GM12878 (cell line): ENCODE data around the gene LTBP2. TPM values are rescaled to one million over a fixed set of nuclear protein-coding genes. Genes with fewer than 3 reads are reported as not detected.

Experiments used
- ATAC-seq: fragments of 200-7000 bp; cut with Tn5 transposase; 3 replicates; pipeline ENCODE4 v1.9.1; 2020; ENCODE audit warnings: mild to moderate bottlenecking, moderate library complexity
- BruUV-seq: library from RNA; stranded (reverse); fragments of 400-500 nt; replicated peaks from 2 replicates; lab custom pipeline; 2021; lab: Mats Ljungman, UMichigan
- CTCF ChIA-PET: fragments of 300-600 bp; sonication (Branson Sonifier 250); formaldehyde crosslinking; extraction: SDS; loops from one replicate; lab custom pipeline; 2021; ENCODE audit warnings: inconsistent platforms; lab: Yijun Ruan, JAX
- POLR2A ChIA-PET: fragments of 350-600 bp; formaldehyde crosslinking; extraction: SDS; loops from one replicate; lab custom pipeline; 2021; ENCODE audit warnings: inconsistent platforms; lab: Charles Lee
- RAD21 ChIA-PET: fragments of 300-600 bp; sonication (Branson Sonifier 250); formaldehyde crosslinking; loops from one replicate; lab custom pipeline; 2023; ENCODE audit warnings: antibody characterized with exemption; ENCODE audit not compliant: unreplicated experiment; lab: Charles Lee
- SMC1A ChIA-PET: fragments of 300-600 bp; sonication (Branson Sonifier 250); formaldehyde crosslinking; loops from one replicate; lab custom pipeline; 2023; ENCODE audit not compliant: unreplicated experiment, uncharacterized antibody; lab: Charles Lee
- DNase-seq: peaks from one replicate; pipeline ENCODE4 v3.0.0-alpha.2; 2011; ENCODE audit warnings: low read depth, low spot score
- FAIRE-seq: peaks from 3 replicates; lab custom pipeline; 2011; peaks lifted over from hg19 to GRCh38; lab: Jason Lieb, UNC
- H2AFZ ChIP-seq: 2 replicates; pipeline ENCODE4 v1.6.0; 2011; ENCODE audit warnings: low read depth, low read length, control low read depth; ENCODE audit not compliant: control insufficient read depth
- H3K27ac ChIP-seq: 2 replicates; pipeline ENCODE4 v1.5.1; 2011; ENCODE audit warnings: control low read depth; ENCODE audit not compliant: control insufficient read depth, insufficient read depth
- H3K27me3 ChIP-seq, 2 experiments: replicated peaks in 1 of 2; 2 replicates each; pipeline versions ENCODE4 v1.6.0 to v1.6.1; 2011; ENCODE audit warnings: low read length in 1 of 2; ENCODE audit not compliant: control insufficient read depth in 2 of 2, insufficient read depth in 2 of 2
- H3K36me3 ChIP-seq, 2 experiments: 2 replicates each; pipeline ENCODE4 v1.5.1; 2011; ENCODE audit warnings: low read length in 1 of 2; ENCODE audit not compliant: control insufficient read depth in 2 of 2, insufficient read depth in 2 of 2
- H3K4me1 ChIP-seq: 2 replicates; pipeline ENCODE4 v1.6.1; 2011; ENCODE audit warnings: mild to moderate bottlenecking, low read length, moderate library complexity, mixed read lengths; ENCODE audit not compliant: control insufficient read depth, insufficient read depth
- H3K4me2 ChIP-seq: 2 replicates; pipeline ENCODE4 v1.6.0; 2011; ENCODE audit warnings: control low read depth; ENCODE audit not compliant: control insufficient read depth, insufficient read depth
- H3K4me3 ChIP-seq: fragments of 200-600 bp; sonication (generic); 2 replicates; pipeline ENCODE4 v1.5.1; 2016
- H3K79me2 ChIP-seq: 2 replicates; pipeline ENCODE4 v1.6.0; 2011; ENCODE audit warnings: low read length; ENCODE audit not compliant: control insufficient read depth, insufficient read depth
- H3K9ac ChIP-seq: 2 replicates; pipeline ENCODE4 v1.8.0; 2011; ENCODE audit warnings: low read length, control low read depth, mixed read lengths; ENCODE audit not compliant: control insufficient read depth, insufficient read depth
- H3K9me3 ChIP-seq: replicated peaks from 3 replicates; pipeline ENCODE4 v1.5.1; 2011; ENCODE audit warnings: mild to moderate bottlenecking, low read length; ENCODE audit not compliant: control insufficient read depth, insufficient read depth
- H4K20me1 ChIP-seq: 2 replicates; pipeline ENCODE4 v1.6.0; 2011; ENCODE audit not compliant: control insufficient read depth, insufficient read depth
- BACH1 ChIP-seq: fragments of 450-650 bp; IDR thresholded peaks from 2 replicates; pipeline ENCODE4 v1.6.1; 2017; ENCODE audit warnings: mild to moderate bottlenecking, borderline replicate concordance
- CBX5 ChIP-seq: sonication (generic); IDR thresholded peaks from 2 replicates; pipeline ENCODE4 v1.6.1; 2016; ENCODE audit warnings: low read depth, moderate library complexity, mild to moderate bottlenecking, inconsistent platforms
- CEBPB ChIP-seq, 2 experiments: fragments of 150-350 bp in 1 of 2; IDR thresholded peaks; 2 replicates each; pipeline ENCODE4 v1.6.1; 2012 to 2014; ENCODE audit warnings: low read depth in 2 of 2, low read length in 2 of 2, borderline replicate concordance in 1 of 2, inconsistent platforms in 1 of 2
- POLR2A ChIP-seq: IDR thresholded peaks from 2 replicates; pipeline ENCODE4 v1.6.1; 2011; ENCODE audit warnings: low read depth, mild to moderate bottlenecking, low read length
- SIX5 ChIP-seq: IDR thresholded peaks from 2 replicates; pipeline ENCODE4 v1.6.1; 2011; ENCODE audit warnings: mild to moderate bottlenecking, low read depth, low read length, moderate library complexity; ENCODE audit not compliant: severe bottlenecking
- WRNIP1 ChIP-seq: IDR thresholded peaks from 2 replicates; pipeline ENCODE4 v1.6.1; 2011; ENCODE audit warnings: low read depth, low read length, improper control_type of control experiment, borderline replicate concordance
- WGBS: methylation state at CpG from one replicate; pipeline ENCODE4 v1.1.6; 2016; ENCODE audit warnings: low lambda C conversion rate; ENCODE audit not compliant: insufficient replicate concordance, insufficient coverage; ENCODE audit errors: missing lambda C conversion rate; 5-methylcytosine and 5-hydroxymethylcytosine counted together
- in situ Hi-C: fragments of 300-500 bp; cut with MboI; formaldehyde crosslinking; loops from 9 replicates; pipeline ENCODE4 v1.14.3; 2018; ENCODE audit warnings: mixed read lengths
- intact Hi-C: fragments of 100-400 bp; cut with micrococcal nuclease; formaldehyde crosslinking; loops from one replicate; pipeline ENCODE4 v1.14.2; 2022; ENCODE audit not compliant: unreplicated experiment
- polyA plus RNA-seq, 11 experiments: library from polyadenylated mRNA; depleted of rRNA in 4 of 11; unstranded in 6 of 11; stranded (reverse) in 5 of 11; fragments of >200 nt; fragmentation: Nextera tagmentation in 4 of 11; fragmentation: Illumina TruSeq in 1 of 11; extraction: Ambion mirVana in 4 of 11; extraction: Trizol in 1 of 11; gene quantifications; 1 replicate in 1 of 11; 2 replicates in 10 of 11; pipeline versions ENCODE4 v1.2.1 to v1.2.3, GENCODE V29; 2011 to 2016; ENCODE audit warnings: inconsistent platforms in 2 of 11, missing spikeins in 2 of 11, low read depth in 1 of 11
- total RNA-seq, 4 experiments: library from RNA; depleted of rRNA in 3 of 4; stranded (reverse); fragments of >200 nt in 3 of 4; fragmentation: Illumina TruSeq in 1 of 4; extraction: Trizol in 1 of 4; gene quantifications; 2 replicates each; pipeline versions ENCODE4 v1.2.1 to v1.2.3, GENCODE V29; 2013 to 2021
- TF ChIP-seq, protein P1 (sequence below): fragments of 450-650 bp; IDR thresholded peaks from 2 replicates; pipeline ENCODE4 v1.6.1; 2017; ENCODE audit warnings: mild to moderate bottlenecking, low read depth, inconsistent platforms; ENCODE audit not compliant: poor library complexity, severe bottlenecking
- TF ChIP-seq, protein P2 (sequence below): IDR thresholded peaks from 2 replicates; pipeline ENCODE4 v1.6.1; 2012; ENCODE audit warnings: mild to moderate bottlenecking, low read depth, low read length
- TF ChIP-seq, protein P3 (sequence below), 3 experiments: IDR thresholded peaks in 2 of 3; conservative IDR thresholded peaks in 1 of 3; 2 replicates each; pipeline ENCODE4 v1.5.1; 2011; ENCODE audit warnings: low read depth in 3 of 3, low read length in 3 of 3, mild to moderate bottlenecking in 3 of 3, control low read depth in 2 of 3, moderate library complexity in 2 of 3, inconsistent platforms in 1 of 3, mixed read lengths in 1 of 3; ENCODE audit not compliant: control insufficient read depth in 2 of 3, insufficient read depth in 1 of 3; ENCODE audit errors: extremely low read depth in 1 of 3
- TF ChIP-seq, protein P4 (sequence below): fragments of 150-350 bp; IDR thresholded peaks from 2 replicates; pipeline ENCODE4 v1.6.1; 2014; ENCODE audit warnings: mild to moderate bottlenecking, low read depth, low read length

The LTBP2 gene
- total and polyA plus RNA-seq, 10 of the 15 experiments (the other 5 are each of a cell fraction or from before 2014, with no cell fraction given) = 0.03 to 0.23 (median 0.06) TPM; not detected in 1

DNA sequence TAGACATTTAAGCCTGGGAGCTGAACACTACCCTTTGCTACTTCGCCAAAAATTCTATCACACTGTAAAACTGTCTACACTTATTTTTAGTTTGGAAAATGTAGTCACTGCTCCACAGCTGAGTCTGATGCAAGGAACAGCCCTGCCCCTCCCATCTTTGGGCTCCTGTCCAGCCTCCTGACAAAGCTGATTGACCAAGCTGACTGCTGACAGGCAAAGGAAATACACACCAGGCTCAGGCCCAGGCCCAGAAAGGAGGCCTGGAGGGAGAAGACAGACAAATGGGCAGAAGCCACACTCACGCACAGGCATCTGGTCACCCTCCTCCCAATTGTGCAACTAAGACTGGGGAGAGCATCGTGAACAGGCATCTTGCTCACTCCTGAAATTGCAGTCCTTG, 63.2 kb downstream of the LTBP2 start:
- Histone ChIP-seq H3K4me3 (no peak overlapping the region), H3K27me3 (peaks cover 0 to 1% of the 10 kb centered on the region in 2 experiments; a peak in 1 of 4 replicates), H3K9me3 (no peaks in the 10 kb centered on the region), H2AFZ (no peak overlapping the region), H3K27ac (no peak overlapping the region), H3K4me2 (no peak overlapping the region), H3K4me1 (no peaks in the 10 kb centered on the region), H3K36me3 (no peaks in the 10 kb centered on the region), H3K9ac (no peak overlapping the region), H3K79me2 (no peaks in the 10 kb centered on the region), H4K20me1 (no peaks in the 10 kb centered on the region)
- ChIA-PET SMC1A (no interaction called here), RAD21 (no interaction called here), POLR2A (no interaction called here), CTCF (no interaction called here)
- DNase-seq (no peak), FAIRE-seq (no peak), ATAC-seq (no peak)
- in situ Hi-C loops (no loop called here), intact Hi-C loops (no loop called here)
- 31% methylated on average over 3 of the region's 3 CpGs for WGBS
- TF ChIP-seq, protein P1, sequence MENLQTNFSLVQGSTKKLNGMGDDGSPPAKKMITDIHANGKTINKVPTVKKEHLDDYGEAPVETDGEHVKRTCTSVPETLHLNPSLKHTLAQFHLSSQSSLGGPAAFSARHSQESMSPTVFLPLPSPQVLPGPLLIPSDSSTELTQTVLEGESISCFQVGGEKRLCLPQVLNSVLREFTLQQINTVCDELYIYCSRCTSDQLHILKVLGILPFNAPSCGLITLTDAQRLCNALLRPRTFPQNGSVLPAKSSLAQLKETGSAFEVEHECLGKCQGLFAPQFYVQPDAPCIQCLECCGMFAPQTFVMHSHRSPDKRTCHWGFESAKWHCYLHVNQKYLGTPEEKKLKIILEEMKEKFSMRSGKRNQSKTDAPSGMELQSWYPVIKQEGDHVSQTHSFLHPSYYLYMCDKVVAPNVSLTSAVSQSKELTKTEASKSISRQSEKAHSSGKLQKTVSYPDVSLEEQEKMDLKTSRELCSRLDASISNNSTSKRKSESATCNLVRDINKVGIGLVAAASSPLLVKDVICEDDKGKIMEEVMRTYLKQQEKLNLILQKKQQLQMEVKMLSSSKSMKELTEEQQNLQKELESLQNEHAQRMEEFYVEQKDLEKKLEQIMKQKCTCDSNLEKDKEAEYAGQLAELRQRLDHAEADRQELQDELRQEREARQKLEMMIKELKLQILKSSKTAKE = no peak
- TF ChIP-seq BACH1 = no peak
- TF ChIP-seq SIX5 = no peak
- no peak for TF ChIP-seq CEBPB (IDR thresholded peaks at IDR 0.05; ENCODE audit: borderline replicate concordance in 1 of 2, low read depth in 2 of 2, low read length in 2 of 2)
- TF ChIP-seq, protein P2, sequence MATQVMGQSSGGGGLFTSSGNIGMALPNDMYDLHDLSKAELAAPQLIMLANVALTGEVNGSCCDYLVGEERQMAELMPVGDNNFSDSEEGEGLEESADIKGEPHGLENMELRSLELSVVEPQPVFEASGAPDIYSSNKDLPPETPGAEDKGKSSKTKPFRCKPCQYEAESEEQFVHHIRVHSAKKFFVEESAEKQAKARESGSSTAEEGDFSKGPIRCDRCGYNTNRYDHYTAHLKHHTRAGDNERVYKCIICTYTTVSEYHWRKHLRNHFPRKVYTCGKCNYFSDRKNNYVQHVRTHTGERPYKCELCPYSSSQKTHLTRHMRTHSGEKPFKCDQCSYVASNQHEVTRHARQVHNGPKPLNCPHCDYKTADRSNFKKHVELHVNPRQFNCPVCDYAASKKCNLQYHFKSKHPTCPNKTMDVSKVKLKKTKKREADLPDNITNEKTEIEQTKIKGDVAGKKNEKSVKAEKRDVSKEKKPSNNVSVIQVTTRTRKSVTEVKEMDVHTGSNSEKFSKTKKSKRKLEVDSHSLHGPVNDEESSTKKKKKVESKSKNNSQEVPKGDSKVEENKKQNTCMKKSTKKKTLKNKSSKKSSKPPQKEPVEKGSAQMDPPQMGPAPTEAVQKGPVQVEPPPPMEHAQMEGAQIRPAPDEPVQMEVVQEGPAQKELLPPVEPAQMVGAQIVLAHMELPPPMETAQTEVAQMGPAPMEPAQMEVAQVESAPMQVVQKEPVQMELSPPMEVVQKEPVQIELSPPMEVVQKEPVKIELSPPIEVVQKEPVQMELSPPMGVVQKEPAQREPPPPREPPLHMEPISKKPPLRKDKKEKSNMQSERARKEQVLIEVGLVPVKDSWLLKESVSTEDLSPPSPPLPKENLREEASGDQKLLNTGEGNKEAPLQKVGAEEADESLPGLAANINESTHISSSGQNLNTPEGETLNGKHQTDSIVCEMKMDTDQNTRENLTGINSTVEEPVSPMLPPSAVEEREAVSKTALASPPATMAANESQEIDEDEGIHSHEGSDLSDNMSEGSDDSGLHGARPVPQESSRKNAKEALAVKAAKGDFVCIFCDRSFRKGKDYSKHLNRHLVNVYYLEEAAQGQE = no peak
- TF ChIP-seq POLR2A = no peak
- TF ChIP-seq CBX5 = no peak
- TF ChIP-seq, protein P3, sequence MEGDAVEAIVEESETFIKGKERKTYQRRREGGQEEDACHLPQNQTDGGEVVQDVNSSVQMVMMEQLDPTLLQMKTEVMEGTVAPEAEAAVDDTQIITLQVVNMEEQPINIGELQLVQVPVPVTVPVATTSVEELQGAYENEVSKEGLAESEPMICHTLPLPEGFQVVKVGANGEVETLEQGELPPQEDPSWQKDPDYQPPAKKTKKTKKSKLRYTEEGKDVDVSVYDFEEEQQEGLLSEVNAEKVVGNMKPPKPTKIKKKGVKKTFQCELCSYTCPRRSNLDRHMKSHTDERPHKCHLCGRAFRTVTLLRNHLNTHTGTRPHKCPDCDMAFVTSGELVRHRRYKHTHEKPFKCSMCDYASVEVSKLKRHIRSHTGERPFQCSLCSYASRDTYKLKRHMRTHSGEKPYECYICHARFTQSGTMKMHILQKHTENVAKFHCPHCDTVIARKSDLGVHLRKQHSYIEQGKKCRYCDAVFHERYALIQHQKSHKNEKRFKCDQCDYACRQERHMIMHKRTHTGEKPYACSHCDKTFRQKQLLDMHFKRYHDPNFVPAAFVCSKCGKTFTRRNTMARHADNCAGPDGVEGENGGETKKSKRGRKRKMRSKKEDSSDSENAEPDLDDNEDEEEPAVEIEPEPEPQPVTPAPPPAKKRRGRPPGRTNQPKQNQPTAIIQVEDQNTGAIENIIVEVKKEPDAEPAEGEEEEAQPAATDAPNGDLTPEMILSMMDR (IDR thresholded peaks at IDR 0.05 in 2 of 3, conservative IDR thresholded peaks at IDR 0.05 in 1 of 3; ENCODE audit: control insufficient read depth in 2 of 3, extremely low read depth in 1 of 3, insufficient read depth in 1 of 3, low read depth in 3 of 3, low read length in 3 of 3) = no peak
- no peak for TF ChIP-seq WRNIP1
- TF ChIP-seq, protein P4, sequence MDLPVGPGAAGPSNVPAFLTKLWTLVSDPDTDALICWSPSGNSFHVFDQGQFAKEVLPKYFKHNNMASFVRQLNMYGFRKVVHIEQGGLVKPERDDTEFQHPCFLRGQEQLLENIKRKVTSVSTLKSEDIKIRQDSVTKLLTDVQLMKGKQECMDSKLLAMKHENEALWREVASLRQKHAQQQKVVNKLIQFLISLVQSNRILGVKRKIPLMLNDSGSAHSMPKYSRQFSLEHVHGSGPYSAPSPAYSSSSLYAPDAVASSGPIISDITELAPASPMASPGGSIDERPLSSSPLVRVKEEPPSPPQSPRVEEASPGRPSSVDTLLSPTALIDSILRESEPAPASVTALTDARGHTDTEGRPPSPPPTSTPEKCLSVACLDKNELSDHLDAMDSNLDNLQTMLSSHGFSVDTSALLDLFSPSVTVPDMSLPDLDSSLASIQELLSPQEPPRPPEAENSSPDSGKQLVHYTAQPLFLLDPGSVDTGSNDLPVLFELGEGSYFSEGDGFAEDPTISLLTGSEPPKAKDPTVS = no peak
- no TSS peak for BruUV-seq
